Omental fat pad (tissue), 4 donors: ENCODE measurements around the gene TNFSF13B. TPM values are rescaled to one million over a fixed set of nuclear protein-coding genes. Genes with fewer than 3 reads are reported as not detected.
A peak's percentile ranks its signal among the peaks of the same experiment; 100 is the strongest.

Experiments used
- ATAC-seq: fragments of 150-250 bp; one replicate; pipeline ENCODE4 v1.9.1; 2016; ENCODE audit warnings: mild to moderate bottlenecking, moderate library complexity; ENCODE audit not compliant: low FRiP score
- DNase-seq: peaks from one replicate; pipeline ENCODE4 v3.0.0-alpha.2; 2019; ENCODE audit warnings: low spot score
- CTCF ChIP-seq, 3 donors: fragments of 450-650 bp; IDR thresholded peaks; one replicate each; pipeline ENCODE4 v1.5.1; 2016 to 2017; ENCODE audit warnings: antibody characterized with exemption in 3 of 3, mild to moderate bottlenecking in 3 of 3, moderate library complexity in 2 of 3
- total RNA-seq, 4 donors: library from RNA; depleted of rRNA; stranded (reverse); fragments of >200 nt; gene quantifications; one replicate each; pipeline ENCODE4 v1.1.0, GENCODE V29; 2016

TNFSF13B gene
- total RNA-seq, 4 donors from 2014 or later: 4.7 to 15.6 (median 6.6) TPM

DNA sequence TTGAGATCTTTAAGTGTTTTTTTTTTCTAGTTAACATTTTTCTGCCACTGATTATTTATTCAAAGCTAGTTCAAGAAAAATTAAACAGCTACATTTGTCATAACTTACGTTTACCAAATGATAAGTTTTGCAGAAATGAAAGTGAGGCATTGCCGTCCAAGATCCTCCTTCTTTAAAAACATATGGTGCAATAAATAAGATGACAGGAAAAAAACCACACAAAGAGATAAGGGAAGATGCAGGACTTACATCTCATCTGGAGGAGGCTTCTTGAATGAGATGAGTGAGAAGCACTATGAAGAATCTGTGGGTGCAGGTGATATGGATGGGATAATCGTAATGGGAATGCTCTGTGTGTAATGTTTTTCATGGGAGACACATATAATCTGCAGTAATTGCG, 12.4 kb downstream of the TNFSF13B start:
- no peak for TF ChIP-seq CTCF (IDR thresholded peaks at IDR 0.05)
- ATAC-seq (peak; percentile 49), DNase-seq (no peak)

- ATAC-seq (peak; percentile 74), DNase-seq (no peak)
- no peak for TF ChIP-seq CTCF (IDR thresholded peaks at IDR 0.05)
Observed at GRCh38 chr13:108283110-108283509, 13.6 kb downstream of the TNFSF13B start.

DNA sequence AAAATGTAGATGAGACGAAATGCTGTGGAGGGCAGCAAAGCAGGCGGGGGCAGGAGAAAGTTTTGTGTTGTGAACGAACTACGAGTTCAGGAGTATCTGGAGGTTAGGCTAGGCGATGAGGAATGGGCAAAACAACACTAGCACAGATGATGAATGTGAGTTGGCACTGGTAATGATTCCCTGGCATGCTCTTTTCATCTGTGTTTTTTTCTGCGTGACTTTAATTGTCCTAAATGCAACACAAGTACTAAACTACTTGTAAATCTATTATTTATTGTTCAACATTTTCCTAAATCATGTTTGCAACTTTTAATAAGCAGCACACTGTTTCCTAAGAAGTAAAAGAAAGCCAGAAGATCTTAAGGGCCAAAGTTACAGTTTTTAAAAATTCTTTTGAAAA, 19.2 kb downstream of the TNFSF13B start:
- no peak for TF ChIP-seq CTCF (IDR thresholded peaks at IDR 0.05)
- no peak for DNase-seq
- ATAC-seq: no peak

DNA sequence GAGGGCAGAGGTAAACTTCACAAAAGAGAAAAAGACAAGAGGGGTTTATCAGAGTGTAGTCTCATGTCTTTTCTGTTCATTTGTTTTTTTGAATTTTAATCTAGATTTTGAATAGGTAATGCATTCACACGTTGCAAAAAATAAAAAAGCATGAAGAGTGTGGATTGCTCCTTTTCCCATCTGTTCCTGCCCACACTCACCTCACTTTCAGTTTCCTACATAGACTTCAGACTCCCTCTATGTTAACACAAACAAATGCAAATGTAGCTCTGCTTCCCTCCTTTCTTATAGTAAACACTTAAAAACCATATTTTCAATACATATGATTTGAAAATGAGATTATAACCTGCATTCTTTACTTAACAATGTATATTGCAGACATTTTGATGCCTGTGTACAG, 20.3 kb downstream of the TNFSF13B start:
- ATAC-seq (no peak), DNase-seq (no peak)
- no peak for TF ChIP-seq CTCF (IDR thresholded peaks at IDR 0.05)

GRCh38 chr13:108297114-108297513, 27.6 kb downstream of the TNFSF13B start:
- ATAC-seq (no peak), DNase-seq (no peak)
- no peak for TF ChIP-seq CTCF (IDR thresholded peaks at IDR 0.05)

DNA sequence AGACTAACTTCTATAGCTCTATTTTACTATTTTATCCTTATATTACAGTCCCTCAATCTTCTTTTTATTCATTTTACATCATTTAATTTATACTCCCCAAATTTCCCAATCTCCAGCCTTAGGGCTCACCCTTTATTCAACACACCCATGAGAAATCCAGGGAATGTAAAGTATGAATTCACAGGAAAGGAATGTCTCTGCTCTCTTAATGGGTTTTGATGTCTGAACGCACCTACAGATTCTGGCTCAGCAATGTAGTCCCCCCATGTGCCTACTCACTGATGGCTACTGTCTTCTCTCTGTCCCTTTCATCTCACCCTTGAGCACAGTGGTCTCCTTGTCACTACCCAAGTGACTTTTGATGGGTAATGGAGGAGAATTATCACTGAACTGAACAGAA, 32.8 kb downstream of the TNFSF13B start:
- DNase-seq (no peak), ATAC-seq (no peak)

More for the DNA sequence above, 32.8 kb downstream of the TNFSF13B start:
- no peak for TF ChIP-seq CTCF (IDR thresholded peaks at IDR 0.05)
